Endothelial cell of umbilical vein (primary cell): ENCODE data around the gene UCP3. TPM values are rescaled to one million over a fixed set of nuclear protein-coding genes. Genes with fewer than 3 reads are reported as not detected.

Experiments
- BruUV-seq: library from RNA; stranded (reverse); fragments of 400-500 nt; replicated peaks from 2 replicates; lab custom pipeline; 2021; lab: Mats Ljungman, UMichigan
- CTCF ChIA-PET: fragments of 300-600, 350-600 bp; sonication (Branson Sonifier 250); formaldehyde crosslinking; loops from one replicate; lab custom pipeline; 2021; ENCODE audit warnings: antibody characterized with exemption, inconsistent platforms; lab: Charles Lee
- POLR2A ChIA-PET: fragments of 300-600, 350-600 bp; sonication (Branson Sonifier 250); formaldehyde crosslinking; loops from one replicate; lab custom pipeline; 2021; ENCODE audit warnings: antibody characterized with exemption, inconsistent platforms; lab: Charles Lee
- DNase-seq: peaks from one replicate; pipeline ENCODE4 v3.0.0-alpha.2; 2011; ENCODE audit warnings: low read depth, low spot score
- FAIRE-seq: peaks from 2 replicates; lab custom pipeline; 2011; peaks lifted over from hg19 to GRCh38; lab: Jason Lieb, UNC
- H2AFZ ChIP-seq: 2 replicates; pipeline ENCODE4 v1.6.0; 2012; ENCODE audit warnings: low read depth, low read length, control low read depth, inconsistent platforms
- H3K27ac ChIP-seq: 2 replicates; pipeline ENCODE4 v1.5.1; 2011; ENCODE audit warnings: low read depth, mild to moderate bottlenecking, control low read depth, low read length, moderate library complexity; ENCODE audit not compliant: insufficient read depth
- H3K27me3 ChIP-seq, 2 experiments: 2 replicates each; pipeline versions ENCODE4 v1.6.0 to v1.6.1; 2011; ENCODE audit warnings: low read length in 2 of 2, mixed read lengths in 1 of 2; ENCODE audit not compliant: control insufficient read depth in 2 of 2, insufficient read depth in 2 of 2
- H3K36me3 ChIP-seq, 2 experiments: 2 replicates in 1 of 2; 3 replicates in 1 of 2; pipeline ENCODE4 v1.5.1; 2011; ENCODE audit warnings: low read length in 2 of 2, mild to moderate bottlenecking in 1 of 2, moderate library complexity in 1 of 2; ENCODE audit not compliant: control insufficient read depth in 2 of 2, insufficient read depth in 2 of 2; ENCODE audit errors: extremely low read depth in 1 of 2
- H3K4me1 ChIP-seq: 3 replicates; pipeline ENCODE4 v1.5.1; 2011; ENCODE audit warnings: mild to moderate bottlenecking, low read length; ENCODE audit not compliant: control insufficient read depth, insufficient read depth; ENCODE audit errors: extremely low read depth
- H3K4me2 ChIP-seq: 2 replicates; pipeline ENCODE4 v1.6.1; 2011; ENCODE audit warnings: low read length, control low read depth, mixed read lengths; ENCODE audit not compliant: insufficient read depth
- H3K4me3 ChIP-seq, 3 experiments: fragments of 200-600 bp in 1 of 3; sonication (generic), shearing (Covaris generic) in 1 of 3; replicated peaks in 1 of 3; 2 replicates each; pipeline ENCODE4 v1.5.1; 2011 to 2016; ENCODE audit warnings: control low read depth in 3 of 3, low read length in 3 of 3, mild to moderate bottlenecking in 2 of 3, inconsistent platforms in 1 of 3, low read depth in 1 of 3, moderate library complexity in 1 of 3; ENCODE audit not compliant: insufficient read depth in 1 of 3
- H3K79me2 ChIP-seq: 2 replicates; pipeline ENCODE4 v1.6.0; 2012; ENCODE audit warnings: low read length, inconsistent platforms; ENCODE audit not compliant: control insufficient read depth, insufficient read depth
- H3K9ac ChIP-seq: replicated peaks from 2 replicates; pipeline ENCODE3; 2011; ENCODE audit warnings: low read length, control low read depth; ENCODE audit not compliant: insufficient read depth; ENCODE audit errors: extremely low read depth
- H3K9me1 ChIP-seq: replicated peaks from 3 replicates; pipeline ENCODE4 v1.6.0; 2011; ENCODE audit warnings: mild to moderate bottlenecking, low read length; ENCODE audit not compliant: control insufficient read depth, insufficient read depth; ENCODE audit errors: extremely low read depth
- H3K9me3 ChIP-seq: replicated peaks from 2 replicates; pipeline ENCODE4 v1.5.1; 2012; ENCODE audit warnings: low read length, inconsistent platforms; ENCODE audit not compliant: control insufficient read depth, insufficient read depth
- H4K20me1 ChIP-seq: replicated peaks from 2 replicates; pipeline ENCODE3; 2011; ENCODE audit warnings: mild to moderate bottlenecking, low read length; ENCODE audit not compliant: control insufficient read depth, insufficient read depth; ENCODE audit errors: extremely low read depth
- CTCF ChIP-seq, 2 donors: IDR thresholded peaks; 1 replicate in 1 of 2; 2 replicates in 1 of 2; pipeline ENCODE4 v1.5.1; 2011; ENCODE audit warnings: low read length in 2 of 2, mild to moderate bottlenecking in 2 of 2, moderate library complexity in 2 of 2, control low read depth in 1 of 2, inconsistent platforms in 1 of 2, low read depth in 1 of 2; ENCODE audit not compliant: insufficient read depth in 1 of 2; ENCODE audit errors: extremely low read depth in 1 of 2
- EZH2 ChIP-seq: IDR thresholded peaks from 2 replicates; pipeline ENCODE4 v1.6.1; 2012; ENCODE audit warnings: borderline replicate concordance, low read depth, mild to moderate bottlenecking, moderate library complexity, low read length, inconsistent platforms; ENCODE audit not compliant: severe bottlenecking
- FOS ChIP-seq: IDR thresholded peaks from 2 replicates; pipeline ENCODE4 v1.6.1; 2011; ENCODE audit warnings: mild to moderate bottlenecking, low read length, moderate library complexity, borderline replicate concordance; ENCODE audit not compliant: insufficient read depth
- GATA2 ChIP-seq: IDR thresholded peaks from 2 replicates; pipeline ENCODE4 v1.7.0; 2011; ENCODE audit warnings: low read depth, mild to moderate bottlenecking, moderate library complexity, mixed read lengths, low read length; ENCODE audit not compliant: insufficient read length, insufficient read depth
- JUN ChIP-seq: IDR thresholded peaks from 2 replicates; pipeline ENCODE4 v1.6.1; 2011; ENCODE audit warnings: borderline replicate concordance, low read depth; ENCODE audit not compliant: insufficient read length, insufficient read depth
- MYC ChIP-seq: IDR thresholded peaks from one replicate; pipeline ENCODE4 v1.6.1; 2011; ENCODE audit warnings: mild to moderate bottlenecking, low read depth, low read length
- POLR2A ChIP-seq: IDR thresholded peaks from 2 replicates; pipeline ENCODE4 v1.6.1; 2012; ENCODE audit warnings: low read depth, mild to moderate bottlenecking, control low read depth, low read length
- POLR2AphosphoS5 ChIP-seq: IDR thresholded peaks from 2 replicates; pipeline ENCODE4 v1.6.1; 2012; ENCODE audit warnings: low read depth, mild to moderate bottlenecking, control low read depth, low read length, moderate library complexity; ENCODE audit not compliant: insufficient read depth
- dilution Hi-C: fragments of 300-500 bp; cut with MboI; formaldehyde crosslinking; loops from one replicate; pipeline ENCODE4 v1.15.0; 2019; ENCODE audit warnings: low sequenced_read_pairs; ENCODE audit not compliant: extremely low pct_ligation_motif_present
- intact Hi-C: fragments of 100-400 bp; cut with micrococcal nuclease; formaldehyde crosslinking; loops from one replicate; pipeline ENCODE4 v1.10.0; 2022
- polyA plus RNA-seq, 4 experiments: library from polyadenylated mRNA; depleted of rRNA in 3 of 4; stranded (reverse) in 3 of 4; unstranded in 1 of 4; fragments of >200 nt; gene quantifications; 2 replicates each; pipeline versions ENCODE4 v1.2.1 to v1.2.3, GENCODE V29; 2011 to 2012; ENCODE audit warnings: missing spikeins in 1 of 4
- total RNA-seq: library from RNA; stranded (reverse); gene quantifications from 2 replicates; pipeline ENCODE4 v1.2.3, GENCODE V29; 2021
- TF ChIP-seq, protein P1 (sequence below): IDR thresholded peaks from 2 replicates; pipeline ENCODE4 v1.6.1; 2011; ENCODE audit not compliant: insufficient read depth, insufficient read length

The UCP3 gene
- total and polyA plus RNA-seq, 2 donors (not counting 3 experiments of a cell fraction or from before 2014, with no cell fraction given), result 1.1 to 1.4 TPM

- dilution Hi-C loops (no loop called here), intact Hi-C loops (no loop called here)
- no peak overlapping the region for H2AFZ ChIP-seq
- H3K79me2 ChIP-seq, result no peaks in the 10 kb centered on the region
- TF ChIP-seq EZH2, result no peak
- H3K9me3 ChIP-seq, result no peaks in the 10 kb centered on the region
- DNase-seq (no peak), FAIRE-seq (no peak)
- no peaks in the 10 kb centered on the region for H3K27me3 ChIP-seq
- no peaks in the 10 kb centered on the region for H3K9me1 ChIP-seq
- no peak overlapping the region for H3K4me2 ChIP-seq
- H3K4me1 ChIP-seq, result no peaks in the 10 kb centered on the region
- POLR2A ChIA-PET, result no interaction called here
- no TSS peak for BruUV-seq
- H3K9ac ChIP-seq, result no peak overlapping the region
- no peak overlapping the region for H3K4me3 ChIP-seq
- no peak overlapping the region for H3K27ac ChIP-seq
- H3K36me3 ChIP-seq, result peaks cover 0 to 11% of the 10 kb centered on the region in 2 experiments
- CTCF ChIA-PET, result no interaction called here
- no peaks in the 10 kb centered on the region for H4K20me1 ChIP-seq
These were observed 2.6 kb upstream of the UCP3 start for GRCh38 chr11:74011360-74012073.

GRCh38 chr11:74010306-74011300 is 1.7 kb upstream of the UCP3 start:
- no peak for TF ChIP-seq MYC
- TF ChIP-seq POLR2A, result no peak
- TF ChIP-seq CTCF (IDR thresholded peaks at IDR 0.05; ENCODE audit: extremely low read depth in 1 of 2, insufficient read depth in 1 of 2, low read depth in 1 of 2, low read length in 2 of 2), result no peak
- TF ChIP-seq, protein P1, sequence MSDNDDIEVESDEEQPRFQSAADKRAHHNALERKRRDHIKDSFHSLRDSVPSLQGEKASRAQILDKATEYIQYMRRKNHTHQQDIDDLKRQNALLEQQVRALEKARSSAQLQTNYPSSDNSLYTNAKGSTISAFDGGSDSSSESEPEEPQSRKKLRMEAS, result no peak
- TF ChIP-seq FOS, result no peak
- TF ChIP-seq EZH2, result no peak
- TF ChIP-seq GATA2, result no peak
- no peak for TF ChIP-seq JUN
- TF ChIP-seq POLR2AphosphoS5, result no peak
- Histone ChIP-seq H3K27me3 (no peaks in the 10 kb centered on the region), H4K20me1 (no peaks in the 10 kb centered on the region), H2AFZ (no peak overlapping the region), H3K9ac (no peak overlapping the region), H3K79me2 (no peaks in the 10 kb centered on the region), H3K9me3 (no peaks in the 10 kb centered on the region), H3K9me1 (no peaks in the 10 kb centered on the region), H3K4me3 (no peak overlapping the region), H3K27ac (no peak overlapping the region), H3K4me2 (no peak overlapping the region), H3K4me1 (no peaks in the 10 kb centered on the region), H3K36me3 (peaks cover 0 to 7% of the 10 kb centered on the region in 2 experiments)
- DNase-seq (no peak), FAIRE-seq (no peak)
- no TSS peak for BruUV-seq
- POLR2A ChIA-PET, result interaction anchor here (0.5 kb wide), 1 partner anchor 1154 kb away, joined by 3 read pairs; no protein-coding TSS in a partner anchor
- intact Hi-C loops (no loop called here), dilution Hi-C loops (no loop called here)
- CTCF ChIA-PET, result no interaction called here
